DOHH2 (cell line): Measurements from ENCODE around the gene RMND5A.
"Not testable (repeated sequence)": the region's sequence is repeated elsewhere in the genome, so short reads cannot be mapped to it uniquely, and the experiment has no call there.

Experiments
- H3F3A ChIP-seq: fragments of 200-600 bp; sonication (generic), shearing (Covaris generic); 2 replicates; pipeline ENCODE4 v1.6.0; 2016; ENCODE audit warnings: antibody characterized with exemption, mild to moderate bottlenecking; ENCODE audit not compliant: control insufficient read depth, insufficient read depth
- H3K27ac ChIP-seq: fragments of 200-600 bp; sonication (generic); 2 replicates; pipeline ENCODE4 v1.5.1; 2014; ENCODE audit warnings: low read depth, mild to moderate bottlenecking, low read length, moderate library complexity
- H3K27me3 ChIP-seq: fragments of 200-600 bp; sonication (generic); 2 replicates; pipeline ENCODE4 v1.6.1; 2014; ENCODE audit warnings: mild to moderate bottlenecking, low read length, mixed read lengths; ENCODE audit not compliant: control insufficient read depth
- H3K36me3 ChIP-seq: fragments of 200-600 bp; sonication (generic); 2 replicates; pipeline ENCODE4 v1.6.1; 2014; ENCODE audit warnings: mild to moderate bottlenecking, low read length, moderate library complexity, mixed read lengths; ENCODE audit not compliant: control insufficient read depth
- H3K4me1 ChIP-seq: fragments of 200-600 bp; sonication (generic); 2 replicates; pipeline ENCODE4 v1.6.1; 2014; ENCODE audit warnings: mild to moderate bottlenecking, low read length, mixed read lengths; ENCODE audit not compliant: control insufficient read depth
- H3K4me2 ChIP-seq: fragments of 200-600 bp; sonication (generic); 2 replicates; pipeline ENCODE4 v1.6.0; 2014; ENCODE audit warnings: mild to moderate bottlenecking, low read length, moderate library complexity
- H3K4me3 ChIP-seq: fragments of 200-600 bp; sonication (generic); 2 replicates; pipeline ENCODE4 v1.5.1; 2014; ENCODE audit warnings: mild to moderate bottlenecking, low read length, mixed read lengths
- H3K79me2 ChIP-seq: fragments of 200-600 bp; sonication (generic); 2 replicates; pipeline ENCODE4 v1.6.1; 2014; ENCODE audit warnings: mild to moderate bottlenecking, low read length, mixed read lengths; ENCODE audit not compliant: control insufficient read depth
- H3K9me2 ChIP-seq: fragments of 200-600 bp; sonication (generic); replicated peaks from 2 replicates; pipeline ENCODE4 v1.6.1; 2014; ENCODE audit warnings: mild to moderate bottlenecking, low read length, mixed read lengths; ENCODE audit not compliant: control insufficient read depth
- H3K9me3 ChIP-seq: fragments of 200-600 bp; sonication (generic); 2 replicates; pipeline ENCODE4 v1.6.1; 2014; ENCODE audit warnings: antibody characterized with exemption, low read length, mixed read lengths; ENCODE audit not compliant: control insufficient read depth, insufficient read depth
- H4K20me1 ChIP-seq: fragments of 200-600 bp; sonication (generic); 2 replicates; pipeline ENCODE4 v1.6.0; 2014; ENCODE audit warnings: low read depth, mild to moderate bottlenecking, antibody characterized with exemption, low read length, moderate library complexity; ENCODE audit not compliant: control insufficient read depth, insufficient read depth

RMND5A gene

GRCh38 chr2:86720540-86721320, 639 bp downstream of the RMND5A start:
- peak overlapping the region; percentile 57 for H3K27ac ChIP-seq
- not testable (repeated sequence) for H3F3A ChIP-seq

GRCh38 chr2:86725706-86726105, 5.6 kb downstream of the RMND5A start:
- not testable (repeated sequence) for H4K20me1 ChIP-seq, H3K27ac ChIP-seq, H3F3A ChIP-seq, H3K9me2 ChIP-seq, H3K9me3 ChIP-seq, H3K4me3 ChIP-seq, H3K4me2 ChIP-seq, H3K4me1 ChIP-seq, H3K27me3 ChIP-seq, H3K36me3 ChIP-seq
- peaks cover 23% of the 10 kb centered on the region for H3K79me2 ChIP-seq

More at GRCh38 chr2:86720540-86721320, 639 bp downstream of the RMND5A start:
- not testable (repeated sequence) for H3K9me2 ChIP-seq, H3K27me3 ChIP-seq, H3K4me1 ChIP-seq, H4K20me1 ChIP-seq, H3K36me3 ChIP-seq, H3K9me3 ChIP-seq
- peak overlapping the region; percentile 67 for H3K4me2 ChIP-seq
- peaks cover 17% of the 10 kb centered on the region for H3K79me2 ChIP-seq
- H3K4me3 ChIP-seq: peak overlapping the region; percentile 80

GRCh38 chr2:86732040-86732525, 12.0 kb downstream of the RMND5A start:
- peaks cover 18% of the 10 kb centered on the region for H3K79me2 ChIP-seq
- H4K20me1 ChIP-seq, H3K27ac ChIP-seq, H3F3A ChIP-seq, H3K4me3 ChIP-seq, H3K36me3 ChIP-seq, H3K9me3 ChIP-seq, H3K4me2 ChIP-seq, H3K9me2 ChIP-seq, H3K4me1 ChIP-seq, H3K27me3 ChIP-seq: not testable (repeated sequence)

GRCh38 chr2:86732837-86733236, 12.7 kb downstream of the RMND5A start:
- not testable (repeated sequence) for H3K27ac ChIP-seq, H3K4me3 ChIP-seq, H3F3A ChIP-seq, H3K9me3 ChIP-seq, H3K9me2 ChIP-seq, H4K20me1 ChIP-seq, H3K36me3 ChIP-seq, H3K4me2 ChIP-seq, H3K27me3 ChIP-seq, H3K4me1 ChIP-seq
- peaks cover 18% of the 10 kb centered on the region for H3K79me2 ChIP-seq

- H3K4me1 ChIP-seq, H3K9me2 ChIP-seq, H3K9me3 ChIP-seq, H3K36me3 ChIP-seq, H3K4me3 ChIP-seq, H3F3A ChIP-seq, H3K27ac ChIP-seq, H3K4me2 ChIP-seq, H3K27me3 ChIP-seq, H4K20me1 ChIP-seq: not testable (repeated sequence)
- peaks cover 15% of the 10 kb centered on the region for H3K79me2 ChIP-seq
These were observed 13.4 kb downstream of the RMND5A start for GRCh38 chr2:86733528-86733927.

- not testable (repeated sequence) for H3K27ac ChIP-seq, H3K4me2 ChIP-seq, H3K27me3 ChIP-seq, H3F3A ChIP-seq, H3K9me2 ChIP-seq, H4K20me1 ChIP-seq, H3K79me2 ChIP-seq, H3K4me1 ChIP-seq, H3K9me3 ChIP-seq, H3K36me3 ChIP-seq, H3K4me3 ChIP-seq
These were observed 14.8 kb downstream of the RMND5A start for GRCh38 chr2:86734896-86735295.

- Histone ChIP-seq H3K36me3 (peaks cover 13% of the 10 kb centered on the region), H3K79me2 (peaks cover 19% of the 10 kb centered on the region)
- not testable (repeated sequence) for H3K27ac ChIP-seq, H3K4me3 ChIP-seq, H3K27me3 ChIP-seq, H3K9me2 ChIP-seq, H3K4me2 ChIP-seq, H3K9me3 ChIP-seq, H3F3A ChIP-seq, H3K4me1 ChIP-seq, H4K20me1 ChIP-seq
These were observed 19.4 kb downstream of the RMND5A start for GRCh38 chr2:86739485-86739884.

- H3K4me1 ChIP-seq, H3K4me3 ChIP-seq, H3K27me3 ChIP-seq, H3K9me2 ChIP-seq, H3K9me3 ChIP-seq, H3F3A ChIP-seq, H3K4me2 ChIP-seq, H4K20me1 ChIP-seq, H3K27ac ChIP-seq: not testable (repeated sequence)
- peaks cover 19% of the 10 kb centered on the region for H3K79me2 ChIP-seq
- peaks cover 13% of the 10 kb centered on the region for H3K36me3 ChIP-seq
These were observed 19.8 kb downstream of the RMND5A start for GRCh38 chr2:86739889-86740288.
